NK-92 treated with Interleukin-12 subunit alpha and Interleukin-12 subunit beta, amount 100 ng/mL, for 24 hours (cell line): ENCODE measurements around the gene CLDN15.
"Not testable (repeated sequence)": the region's sequence is repeated elsewhere in the genome, so short reads cannot be mapped to it uniquely, and the experiment has no call there.

Source experiments
- DNase-seq: peaks from one replicate; lab custom pipeline; 2025; lab: John Stamatoyannopoulos, UW

The CLDN15 gene, protein sequence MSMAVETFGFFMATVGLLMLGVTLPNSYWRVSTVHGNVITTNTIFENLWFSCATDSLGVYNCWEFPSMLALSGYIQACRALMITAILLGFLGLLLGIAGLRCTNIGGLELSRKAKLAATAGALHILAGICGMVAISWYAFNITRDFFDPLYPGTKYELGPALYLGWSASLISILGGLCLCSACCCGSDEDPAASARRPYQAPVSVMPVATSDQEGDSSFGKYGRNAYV

DNA sequence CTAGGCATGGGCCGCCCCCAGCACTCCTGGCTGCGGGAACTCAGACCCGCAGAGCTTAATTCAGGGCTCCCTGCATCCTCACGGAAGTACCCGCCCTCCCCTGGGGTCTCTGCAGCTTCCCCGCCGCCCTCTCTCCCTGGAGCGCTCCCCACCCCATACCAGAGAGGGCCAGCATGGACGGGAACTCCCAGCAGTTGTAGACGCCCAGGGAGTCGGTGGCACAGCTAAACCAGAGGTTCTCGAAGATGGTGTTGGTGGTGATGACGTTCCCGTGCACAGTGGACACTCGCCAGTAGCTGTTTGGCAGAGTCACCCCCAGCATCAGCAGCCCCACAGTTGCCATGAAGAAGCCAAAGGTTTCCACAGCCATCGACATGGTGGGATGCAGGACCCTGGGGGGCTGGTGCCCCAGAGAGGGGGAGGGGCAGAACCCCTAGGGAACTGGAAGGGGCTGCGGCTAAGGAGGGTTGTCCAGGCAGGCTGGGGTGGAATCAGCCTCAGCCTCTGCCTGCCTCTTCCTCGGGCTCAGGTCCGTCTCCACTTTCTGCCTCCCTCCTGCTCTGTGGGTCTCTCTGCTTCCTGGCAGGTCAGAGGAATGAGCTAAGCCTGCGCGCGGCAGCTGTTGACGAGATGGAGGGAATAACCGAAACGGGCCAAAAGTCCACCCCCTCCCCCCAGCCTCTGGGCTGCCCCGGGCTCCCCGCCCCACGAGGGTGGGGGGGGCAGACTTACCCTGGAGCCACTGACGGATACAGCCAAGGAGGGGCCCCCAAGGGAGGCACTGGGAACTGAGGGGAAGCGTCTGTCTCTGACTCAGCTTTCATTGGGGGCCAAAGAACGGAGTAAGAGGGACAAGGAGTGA lies at the start of gene CLDN15:
CLDN15 (minus strand) TSS at position 597 of the 862 bp plus-strand sequence; CDS start at position 376, 221 bp downstream.
- no peak for DNase-seq

DNA sequence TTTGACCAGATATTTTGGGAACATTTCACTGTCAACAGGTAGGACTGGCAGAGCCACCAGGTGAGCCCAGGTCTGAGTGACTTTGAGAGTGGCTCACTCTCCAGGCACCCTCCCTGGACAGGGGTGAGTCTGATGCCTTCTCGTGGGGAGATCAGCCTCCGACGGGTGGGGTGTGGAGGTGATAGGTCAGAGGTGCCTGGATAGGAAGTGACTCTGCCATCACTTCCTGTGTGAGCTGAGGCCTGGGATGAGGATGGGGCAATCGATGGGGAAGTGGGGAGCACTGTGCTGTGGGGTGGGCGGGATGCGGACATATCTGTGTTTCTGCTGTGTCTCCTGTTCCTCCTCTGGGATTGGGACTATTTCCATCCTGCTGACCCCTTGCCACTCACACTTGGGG lies 49.4 kb upstream of the CLDN15 start:
- no peak for DNase-seq

DNA sequence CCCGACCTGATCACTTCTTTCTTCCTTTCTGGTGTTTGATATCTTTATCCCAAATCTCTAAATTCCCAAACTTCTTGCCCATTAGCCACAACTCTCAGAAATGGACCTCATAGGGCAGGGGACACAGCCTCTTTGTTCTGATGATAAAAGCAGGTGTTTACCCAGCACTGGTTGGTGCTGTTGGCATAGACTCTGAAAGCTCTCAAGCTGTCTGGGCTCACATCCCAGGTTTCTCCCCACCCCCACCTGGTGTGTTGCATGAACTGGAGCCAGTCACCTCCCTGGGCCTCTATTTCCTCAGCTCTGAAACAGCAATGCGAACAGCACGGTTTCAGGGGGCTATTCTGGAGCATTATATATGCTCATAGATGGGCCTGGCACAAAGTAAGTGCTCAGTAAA lies 48.3 kb upstream of the CLDN15 start:
- not testable (repeated sequence) for DNase-seq

DNA sequence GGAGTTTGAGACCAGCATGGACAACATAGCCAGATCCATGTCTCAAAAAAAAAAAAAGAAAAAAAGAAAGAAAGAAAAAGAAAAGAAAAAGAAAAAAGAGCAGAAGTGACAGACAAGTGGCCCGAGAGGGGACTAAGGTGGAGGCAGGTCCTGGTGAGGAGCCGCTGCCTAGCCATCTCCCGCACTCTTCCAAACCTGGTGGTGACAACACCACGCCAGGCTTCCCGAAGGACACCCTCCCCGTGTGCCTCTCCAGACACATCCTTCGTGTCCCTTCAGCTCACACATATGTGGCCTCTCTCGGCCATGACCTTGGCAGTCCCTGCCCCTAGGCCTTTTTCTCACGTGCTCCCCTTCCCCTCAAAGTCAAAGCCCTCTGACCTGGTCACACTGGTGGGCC lies 47.6 kb upstream of the CLDN15 start:
- no peak for DNase-seq

DNA sequence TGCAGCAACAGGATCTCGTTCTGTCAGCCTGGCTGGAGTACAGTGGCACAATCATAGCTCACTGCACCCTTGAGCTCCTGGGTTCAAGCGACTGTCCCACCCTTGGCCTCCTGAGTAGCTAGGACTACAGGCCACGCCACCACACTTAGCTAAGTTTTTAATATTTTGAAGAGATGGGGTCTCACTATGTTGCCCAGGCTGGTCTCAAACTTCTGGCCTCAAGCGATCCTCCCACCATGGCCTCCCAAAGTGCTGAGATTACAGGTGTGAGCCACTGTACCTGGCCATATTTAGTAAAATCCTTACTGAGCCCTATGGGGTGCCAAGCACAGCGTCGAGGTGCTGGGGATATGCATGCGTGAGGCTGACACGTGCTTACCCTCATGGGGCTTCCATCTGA lies 43.3 kb upstream of the CLDN15 start:
- DNase-seq: not testable (repeated sequence)

DNA sequence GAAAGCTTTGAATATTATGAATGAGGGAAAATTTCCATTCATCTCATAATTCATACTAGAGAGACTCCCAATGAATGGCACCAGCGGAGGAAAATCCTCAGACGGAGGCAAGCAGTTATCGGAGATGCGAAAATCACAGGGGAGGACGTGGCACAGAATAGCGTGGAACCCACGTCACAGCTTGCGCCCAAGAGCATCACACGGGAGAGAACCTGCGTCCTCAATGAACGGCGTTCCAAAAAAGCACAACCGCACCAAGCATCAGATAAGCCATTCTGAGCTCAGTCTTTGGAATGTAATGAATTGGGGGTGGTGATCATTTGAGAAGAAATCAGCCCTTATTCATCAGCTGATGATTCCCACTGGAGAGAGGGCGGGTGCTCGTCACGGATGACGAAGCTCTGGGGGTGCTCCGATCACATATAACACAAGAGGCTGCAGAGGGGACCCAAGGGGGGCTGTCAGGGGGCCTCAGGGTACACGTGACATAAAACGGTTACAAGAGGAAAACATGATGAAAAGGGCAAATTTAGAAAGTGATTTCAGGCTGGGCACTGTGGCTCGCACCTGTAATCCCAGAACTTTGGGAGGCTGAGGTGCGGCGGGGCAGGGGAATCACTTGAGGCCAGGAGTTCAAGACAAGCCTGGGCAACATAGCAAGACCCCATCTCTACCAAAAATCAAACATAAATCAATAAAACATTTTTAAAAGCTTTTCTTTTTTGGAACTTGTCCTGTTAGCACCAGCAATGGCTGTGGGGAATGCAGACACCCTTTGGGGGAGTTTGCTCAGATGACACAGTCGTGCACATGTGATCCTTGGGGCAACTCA lies 41.1 kb upstream of the CLDN15 start:
- DNase-seq: no peak

DNA sequence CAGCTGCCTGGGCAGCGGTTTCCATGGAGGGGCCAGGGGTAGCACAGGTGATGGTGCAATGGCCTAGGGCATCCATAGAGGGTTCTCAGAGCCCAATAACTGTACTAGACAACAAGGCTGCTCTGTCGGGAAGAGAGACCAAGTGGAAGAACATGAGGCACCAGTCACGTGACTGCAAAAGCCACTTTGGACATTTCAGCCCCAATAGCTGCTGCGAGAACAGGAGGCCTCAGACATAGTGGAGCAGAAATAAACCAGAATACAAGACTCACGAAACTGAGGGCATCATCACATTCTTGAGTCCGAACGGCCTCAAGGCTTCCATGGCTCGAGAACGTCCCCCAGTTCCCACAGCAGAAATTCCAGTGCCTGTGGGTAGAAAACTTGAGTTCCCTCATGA lies 39.6 kb upstream of the CLDN15 start:
- no peak for DNase-seq

DNA sequence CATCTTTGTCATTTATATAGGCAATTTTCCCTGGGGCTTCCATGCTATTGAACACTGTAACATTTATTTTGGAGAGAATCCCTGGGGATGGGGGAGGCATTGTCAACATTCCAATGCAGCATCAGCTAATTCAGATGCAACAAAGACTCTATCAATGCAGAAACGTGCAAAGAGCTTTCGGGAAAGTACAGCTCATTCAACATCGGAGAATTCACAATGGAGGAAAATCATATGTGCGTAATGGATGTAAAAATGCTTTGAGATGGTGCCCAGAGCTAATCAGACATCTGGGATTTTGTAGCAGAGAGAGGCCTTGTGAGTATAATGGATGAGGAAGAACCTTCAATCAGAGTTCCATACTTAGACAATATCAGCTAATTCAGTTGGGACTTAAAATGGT lies 35.6 kb upstream of the CLDN15 start:
- DNase-seq: no peak

DNA sequence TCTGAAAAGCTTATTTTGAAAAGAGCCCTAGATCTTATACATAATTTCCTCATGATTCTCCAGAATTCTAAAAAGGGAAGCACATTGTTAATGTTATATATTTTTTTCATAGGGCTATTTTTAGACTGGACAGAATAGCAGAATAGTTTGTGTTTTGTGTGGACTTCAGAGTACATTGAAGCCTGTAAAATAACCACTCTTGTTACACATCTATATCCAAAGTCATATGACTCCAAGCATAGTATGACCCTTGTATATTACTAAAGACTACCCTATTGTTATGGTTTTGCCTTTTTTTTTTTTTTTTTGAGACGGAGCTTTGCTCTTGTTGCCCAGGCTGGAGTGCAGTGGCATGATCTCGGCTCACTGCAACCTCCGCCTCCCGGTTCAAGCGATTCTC lies 33.4 kb upstream of the CLDN15 start:
- DNase-seq: no peak

DNA sequence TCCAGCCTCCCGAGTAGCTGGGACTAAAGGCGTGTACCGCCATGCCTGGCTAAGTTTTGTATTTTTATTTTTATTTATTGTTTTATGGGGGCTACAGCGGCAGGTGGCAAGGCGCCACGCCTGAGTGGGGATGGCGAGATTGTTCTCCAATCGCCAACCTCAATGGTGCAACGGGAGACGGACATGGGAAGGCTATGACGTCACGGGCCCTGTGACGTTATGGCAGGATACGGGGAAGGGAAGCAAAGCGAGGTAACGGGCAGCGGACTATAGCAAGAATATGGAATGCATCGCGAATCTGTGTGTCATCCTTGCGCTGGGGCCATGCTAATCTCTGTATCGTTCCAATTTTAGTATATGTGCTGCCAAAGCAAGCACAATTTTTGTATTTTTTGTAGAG lies 32.1 kb upstream of the CLDN15 start:
- DNase-seq: no peak

DNA sequence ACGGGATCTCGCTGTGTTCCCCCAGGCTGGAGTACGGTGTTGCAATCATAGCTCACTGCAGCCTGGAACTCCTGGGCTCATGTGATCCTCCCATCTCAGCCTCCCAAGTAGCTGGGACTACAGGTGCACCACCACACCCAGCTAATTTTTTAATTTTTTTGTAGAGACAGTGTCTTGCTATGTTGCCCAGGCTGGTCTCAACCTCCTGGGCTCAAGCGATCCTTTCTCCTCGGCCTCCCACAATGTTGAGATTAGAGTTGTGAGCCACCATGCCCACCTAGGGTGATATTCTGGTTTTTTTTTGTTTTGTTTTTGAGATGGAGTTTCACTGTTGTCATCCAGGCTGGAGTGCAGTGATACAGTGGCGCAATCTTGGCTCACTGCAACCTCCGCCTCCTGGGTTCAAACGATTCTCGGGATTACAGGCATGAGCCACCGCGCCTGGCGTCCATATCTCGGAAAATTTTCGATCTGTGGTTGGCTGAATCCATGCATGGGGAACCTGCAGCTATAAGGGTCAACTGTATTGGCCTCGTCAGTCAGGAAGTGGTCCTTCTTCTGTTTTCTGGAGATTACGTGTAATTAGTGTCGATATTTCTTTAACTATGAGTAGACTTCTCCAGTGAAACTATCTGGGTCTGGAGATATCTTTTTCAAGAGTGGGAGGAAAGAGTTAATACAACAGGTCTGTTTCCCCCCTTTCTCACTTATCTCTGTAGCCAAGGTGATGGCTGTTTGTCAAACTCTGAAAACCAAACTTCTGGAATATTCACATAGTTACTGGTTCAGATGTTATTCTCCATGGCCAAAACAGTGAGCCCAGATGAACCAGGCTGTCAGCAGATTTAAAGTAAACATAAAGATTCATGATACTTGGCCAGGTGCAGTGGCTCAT lies 28.3 kb upstream of the CLDN15 start:
- no peak for DNase-seq

DNA sequence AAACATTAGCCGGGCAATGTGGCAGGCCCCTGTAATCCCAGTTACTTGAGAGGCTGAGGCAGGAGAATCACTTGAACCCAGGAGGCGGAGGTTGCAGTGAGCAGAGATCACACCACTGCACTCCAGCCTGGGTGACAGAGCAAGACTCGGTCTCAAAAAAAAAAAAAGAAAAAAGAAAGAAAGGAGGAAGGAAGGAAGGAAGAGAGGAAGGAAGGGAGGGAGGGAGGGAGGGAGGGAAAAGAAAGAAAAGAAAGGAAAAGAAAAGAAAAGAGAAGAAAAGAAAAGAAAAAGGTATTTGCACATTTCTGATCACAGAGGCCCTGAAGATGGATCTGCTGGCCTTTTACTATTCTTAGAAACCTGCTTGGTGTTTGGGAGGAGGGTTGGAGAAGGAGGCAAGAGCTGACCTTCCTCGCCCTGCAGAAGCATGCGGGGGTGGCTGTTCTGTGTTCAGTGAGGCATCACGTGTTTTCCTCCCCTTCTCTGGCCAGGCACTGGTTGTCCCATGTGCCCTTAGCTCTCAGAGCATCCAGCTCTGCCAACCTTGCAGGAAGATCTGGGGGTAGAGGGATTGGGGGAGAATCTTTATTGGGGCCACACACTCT lies 26.6 kb upstream of the CLDN15 start:
- not testable (repeated sequence) for DNase-seq

DNA sequence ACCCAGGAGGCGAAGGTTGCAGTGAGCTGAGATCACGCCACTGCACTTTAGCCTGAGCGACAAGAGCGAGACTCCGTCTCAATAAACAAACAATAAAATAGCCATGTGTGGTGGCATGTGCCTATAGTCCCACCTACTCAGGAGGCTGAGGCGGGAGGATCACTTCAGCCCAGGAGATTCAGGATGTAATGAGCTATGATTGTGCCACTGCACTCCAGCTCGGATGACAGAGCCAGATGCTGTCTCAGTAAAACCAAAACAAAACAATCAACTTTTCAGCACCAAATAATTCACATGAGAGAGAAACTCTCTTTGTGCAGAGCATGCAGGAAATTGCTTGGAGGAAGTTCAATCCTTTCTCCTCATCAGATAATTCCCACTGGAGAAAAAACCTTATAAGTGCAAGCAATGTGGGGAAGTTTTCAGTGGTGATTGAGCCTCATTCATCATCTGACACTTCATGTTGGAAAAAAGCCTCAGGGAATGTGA lies 20.7 kb upstream of the CLDN15 start:
- no peak for DNase-seq

DNA sequence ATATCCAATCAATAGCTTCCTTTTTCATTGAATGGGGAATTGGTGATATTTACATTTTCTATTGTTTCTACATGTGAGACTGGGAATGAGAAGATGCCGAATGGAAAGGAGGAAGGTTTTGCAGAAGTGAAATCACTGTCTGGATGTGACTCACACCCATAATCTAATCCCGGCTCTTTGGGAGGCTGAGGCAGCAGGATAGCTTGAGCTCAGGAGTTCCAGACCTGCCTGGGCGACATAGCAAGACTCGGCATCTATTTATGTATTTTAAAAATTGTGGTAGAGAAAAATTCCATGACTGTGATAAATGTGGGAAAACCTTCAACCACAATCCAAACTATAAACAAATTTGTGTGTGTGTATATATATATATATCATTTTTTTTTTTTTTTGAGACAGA lies 18.2 kb upstream of the CLDN15 start:
- no peak for DNase-seq

DNA sequence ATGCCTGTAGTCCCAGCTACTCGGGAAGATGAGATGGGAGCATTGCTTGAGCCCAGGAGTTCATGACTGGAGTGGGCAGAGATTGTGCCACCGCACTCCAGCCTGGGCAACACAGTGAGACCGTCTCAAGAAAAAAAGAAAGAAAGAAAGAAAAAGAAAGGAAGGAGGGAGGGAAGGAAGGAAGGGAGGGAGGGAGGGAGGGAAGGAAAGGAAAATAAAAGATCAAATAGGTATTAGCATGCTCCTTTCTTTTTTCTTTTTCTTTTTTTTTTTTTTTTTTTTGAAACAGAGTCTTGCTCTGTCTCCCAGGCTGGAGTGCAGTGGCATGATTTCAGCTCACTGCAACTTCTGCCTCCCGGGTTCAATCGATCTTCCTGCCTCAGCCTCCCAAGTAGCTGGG lies 15.6 kb upstream of the CLDN15 start:
- not testable (repeated sequence) for DNase-seq

DNA sequence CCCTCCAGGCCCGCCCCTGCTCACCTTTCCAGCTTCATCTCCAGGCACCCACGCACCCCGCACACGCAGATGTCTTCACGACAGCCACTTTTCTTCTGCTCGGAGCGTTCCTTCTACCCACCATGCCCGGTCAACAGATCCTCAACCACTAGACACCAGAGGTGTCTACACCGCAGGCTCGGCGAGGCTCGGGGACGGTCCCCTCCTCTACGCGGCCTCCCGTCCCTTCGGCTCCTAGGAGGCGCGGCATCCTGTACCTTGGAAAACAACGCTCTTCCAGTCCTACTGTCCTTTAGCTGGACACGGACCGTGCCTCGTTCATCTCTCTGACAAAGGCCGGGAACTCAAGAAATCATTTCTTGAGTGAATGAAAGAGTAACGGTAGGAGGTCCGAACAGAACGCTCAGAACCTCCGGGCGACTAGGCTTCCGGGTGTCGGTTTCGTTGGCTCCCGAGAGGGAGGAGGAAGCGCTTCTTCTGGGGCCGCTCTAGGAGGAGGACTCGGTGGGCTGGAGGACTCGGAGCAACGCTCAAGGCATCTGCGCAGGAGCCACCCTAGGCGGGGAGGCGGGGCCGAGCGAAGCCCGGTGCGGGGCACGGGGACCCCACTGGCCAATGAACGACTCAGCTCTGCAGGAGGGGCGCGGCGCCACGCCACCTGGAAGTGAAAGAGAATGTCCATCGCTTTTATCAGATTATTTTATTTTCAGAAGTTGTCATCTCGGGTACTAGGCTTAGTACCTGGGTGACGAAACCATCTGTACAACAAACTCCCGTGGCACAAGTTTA lies 14.5 kb upstream of the CLDN15 start:
- peak; percentile 98 for DNase-seq

DNA sequence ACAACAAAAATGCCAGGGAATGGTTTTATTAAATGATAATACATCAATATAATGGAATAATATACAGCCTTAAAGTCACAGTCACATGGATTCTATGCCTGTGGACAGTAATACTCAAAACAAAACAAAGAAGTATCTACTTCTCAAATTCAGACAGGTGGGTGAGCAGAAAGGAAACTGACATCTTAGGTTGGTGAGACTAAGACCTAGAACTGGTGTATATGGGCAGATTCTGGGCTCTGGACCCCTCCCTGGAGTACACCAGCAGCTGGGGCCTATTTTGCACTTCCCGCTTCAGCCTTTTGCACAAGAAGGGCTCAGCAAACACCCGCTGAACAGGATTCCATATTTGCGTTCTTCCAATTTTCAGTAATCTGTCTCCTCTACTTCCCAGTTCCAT lies 12.7 kb upstream of the CLDN15 start:
- no peak for DNase-seq

DNA sequence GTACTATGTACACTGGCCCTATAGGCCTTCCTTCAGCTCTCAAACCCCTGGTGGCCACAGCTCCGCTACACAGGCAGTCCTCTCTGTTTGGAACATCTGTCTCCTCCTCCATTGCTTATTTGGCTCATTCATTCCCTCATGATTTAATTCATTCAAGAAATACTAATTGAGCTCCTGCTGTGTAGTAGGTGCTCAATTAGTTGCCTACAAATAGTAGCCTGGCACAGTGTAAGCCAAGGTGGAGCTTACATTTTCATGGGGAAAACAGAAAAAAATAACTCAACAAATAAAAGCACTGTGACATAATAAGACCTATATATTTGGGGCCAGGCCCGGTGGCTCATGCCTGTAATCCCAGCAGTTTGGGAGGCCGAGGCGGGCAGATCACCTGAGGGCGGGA lies 10.7 kb upstream of the CLDN15 start:
- no peak for DNase-seq

DNA sequence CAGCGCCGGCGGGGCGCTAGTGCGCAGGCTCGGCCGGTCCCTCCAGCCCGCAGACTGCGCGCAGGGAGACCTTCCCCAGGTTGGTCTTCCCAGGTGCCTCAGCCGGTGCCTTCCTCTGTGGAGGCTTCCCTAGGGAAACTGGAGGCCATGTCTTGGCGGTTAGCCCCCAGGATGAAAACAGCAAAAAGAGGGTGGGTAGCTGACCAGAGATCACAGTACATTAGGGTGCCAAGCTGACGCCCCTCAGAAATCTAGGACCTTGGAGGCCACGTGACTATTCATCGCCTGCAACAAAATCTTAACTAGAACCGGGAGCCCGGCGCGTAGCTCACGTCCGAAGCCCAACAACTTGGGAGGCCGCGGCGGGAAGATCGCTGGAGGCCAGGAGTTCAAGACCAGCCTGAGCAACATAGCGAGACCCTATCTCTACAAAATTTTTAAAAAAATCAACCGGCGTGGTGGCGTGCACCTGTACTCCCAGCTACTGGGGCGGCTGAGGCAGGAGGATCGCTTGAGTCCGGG lies 7.6 kb upstream of the CLDN15 start:
- DNase-seq: no peak
